Measurements from ENCODE around the gene GRIN3B. TPM values are rescaled to one million over a fixed set of nuclear protein-coding genes. Genes with fewer than 3 reads are reported as not detected.
A peak's percentile ranks its signal among the peaks of the same experiment; 100 is the strongest.

GRIN3B gene
- total RNA-seq, 6 donors from 2014 or later = 0.06 to 18.9 (median 5.6) TPM

DNA sequence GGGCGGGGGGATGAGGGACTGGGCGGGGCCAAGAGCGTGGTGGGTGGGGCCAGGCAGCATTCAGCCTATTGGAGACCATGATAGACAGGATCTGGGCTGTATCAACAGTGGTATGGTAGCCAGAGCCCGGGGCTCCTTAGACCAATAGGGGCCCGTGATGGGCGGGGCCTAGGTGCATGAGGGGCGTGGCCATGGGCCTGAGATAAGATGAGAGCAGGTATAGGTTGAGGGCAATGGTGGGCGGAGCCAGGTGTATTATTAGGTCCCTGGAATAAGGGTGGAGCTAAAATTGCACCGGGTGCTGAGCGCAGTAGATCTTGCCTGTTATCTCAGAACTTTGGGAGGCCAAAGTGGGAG lies 45.0 kb downstream of the GRIN3B start:
- peaks cover 11 to 19% (median 18%) of the 10 kb centered on the region in 4 donors for H3K4me1 ChIP-seq
- ATAC-seq (ENCODE audit: low FRiP score in 2 of 2) (no peak), DNase-seq (peak in 1 of 2 donors; percentile 88)
- H3K9me3 ChIP-seq = no peaks in the 10 kb centered on the region
- WGBS, 2 donors = 90 to 92% methylated on average over 10 of the region's 10 CpGs
- no peak overlapping the region for H3K4me3 ChIP-seq
- TF ChIP-seq POLR2A (IDR thresholded peaks at IDR 0.05) (no peak), EP300 (IDR thresholded peaks at IDR 0.05) (no peak), POLR2AphosphoS5 (IDR thresholded peaks at IDR 0.05) (no peak)
- TF ChIP-seq, protein P1, sequence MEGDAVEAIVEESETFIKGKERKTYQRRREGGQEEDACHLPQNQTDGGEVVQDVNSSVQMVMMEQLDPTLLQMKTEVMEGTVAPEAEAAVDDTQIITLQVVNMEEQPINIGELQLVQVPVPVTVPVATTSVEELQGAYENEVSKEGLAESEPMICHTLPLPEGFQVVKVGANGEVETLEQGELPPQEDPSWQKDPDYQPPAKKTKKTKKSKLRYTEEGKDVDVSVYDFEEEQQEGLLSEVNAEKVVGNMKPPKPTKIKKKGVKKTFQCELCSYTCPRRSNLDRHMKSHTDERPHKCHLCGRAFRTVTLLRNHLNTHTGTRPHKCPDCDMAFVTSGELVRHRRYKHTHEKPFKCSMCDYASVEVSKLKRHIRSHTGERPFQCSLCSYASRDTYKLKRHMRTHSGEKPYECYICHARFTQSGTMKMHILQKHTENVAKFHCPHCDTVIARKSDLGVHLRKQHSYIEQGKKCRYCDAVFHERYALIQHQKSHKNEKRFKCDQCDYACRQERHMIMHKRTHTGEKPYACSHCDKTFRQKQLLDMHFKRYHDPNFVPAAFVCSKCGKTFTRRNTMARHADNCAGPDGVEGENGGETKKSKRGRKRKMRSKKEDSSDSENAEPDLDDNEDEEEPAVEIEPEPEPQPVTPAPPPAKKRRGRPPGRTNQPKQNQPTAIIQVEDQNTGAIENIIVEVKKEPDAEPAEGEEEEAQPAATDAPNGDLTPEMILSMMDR (IDR thresholded peaks at IDR 0.05) = no peak
- no peaks in the 10 kb centered on the region for H3K27me3 ChIP-seq
- H3K36me3 ChIP-seq = peaks cover 0 to 12% (median 5%) of the 10 kb centered on the region in 4 donors
- no peak overlapping the region for H3K27ac ChIP-seq

DNA sequence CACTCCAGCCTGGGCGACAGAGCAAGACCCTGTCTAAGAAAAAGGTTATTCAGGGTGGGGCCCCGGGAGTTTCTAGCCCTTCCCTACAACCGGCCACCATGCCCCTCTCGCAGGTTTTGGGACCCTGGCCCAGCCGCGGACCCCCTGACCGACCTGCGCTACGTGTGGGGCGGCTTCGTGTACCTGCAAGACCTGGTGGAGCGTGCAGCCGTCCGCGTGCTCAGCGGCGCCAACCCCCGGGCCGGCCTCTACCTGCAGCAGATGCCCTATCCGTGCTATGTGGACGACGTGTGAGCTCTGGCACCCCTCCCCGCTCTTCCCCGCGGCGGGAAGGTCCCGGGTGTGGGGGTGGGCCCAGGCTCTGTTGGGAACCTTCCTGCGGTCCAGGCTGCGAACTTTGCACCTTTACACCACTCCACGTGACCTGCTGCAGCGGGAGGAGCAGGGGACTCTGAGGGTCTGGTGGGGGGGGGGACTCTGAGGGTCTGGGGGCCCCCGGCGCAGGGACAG lies 46.0 kb downstream of the GRIN3B start:
- DNase-seq (peak in 1 of 2 donors; percentile 85), ATAC-seq (ENCODE audit: low FRiP score in 2 of 2) (no peak)
- peaks cover 0 to 12% (median 5%) of the 10 kb centered on the region in 4 donors for H3K36me3 ChIP-seq
- no peaks in the 10 kb centered on the region for H3K9me3 ChIP-seq
- H3K27ac ChIP-seq = no peak overlapping the region
- H3K4me3 ChIP-seq = no peak overlapping the region
- peaks cover 8 to 10% (median 9%) of the 10 kb centered on the region in 4 donors for H3K4me1 ChIP-seq
- H3K27me3 ChIP-seq = no peaks in the 10 kb centered on the region
- WGBS, 2 donors = 95 to 98% methylated on average over 30 of the region's 33 CpGs
- TF ChIP-seq POLR2A (IDR thresholded peaks at IDR 0.05) (no peak), POLR2AphosphoS5 (IDR thresholded peaks at IDR 0.05) (no peak), EP300 (IDR thresholded peaks at IDR 0.05) (no peak)
- TF ChIP-seq, protein P1 (IDR thresholded peaks at IDR 0.05) = no peak

DNA sequence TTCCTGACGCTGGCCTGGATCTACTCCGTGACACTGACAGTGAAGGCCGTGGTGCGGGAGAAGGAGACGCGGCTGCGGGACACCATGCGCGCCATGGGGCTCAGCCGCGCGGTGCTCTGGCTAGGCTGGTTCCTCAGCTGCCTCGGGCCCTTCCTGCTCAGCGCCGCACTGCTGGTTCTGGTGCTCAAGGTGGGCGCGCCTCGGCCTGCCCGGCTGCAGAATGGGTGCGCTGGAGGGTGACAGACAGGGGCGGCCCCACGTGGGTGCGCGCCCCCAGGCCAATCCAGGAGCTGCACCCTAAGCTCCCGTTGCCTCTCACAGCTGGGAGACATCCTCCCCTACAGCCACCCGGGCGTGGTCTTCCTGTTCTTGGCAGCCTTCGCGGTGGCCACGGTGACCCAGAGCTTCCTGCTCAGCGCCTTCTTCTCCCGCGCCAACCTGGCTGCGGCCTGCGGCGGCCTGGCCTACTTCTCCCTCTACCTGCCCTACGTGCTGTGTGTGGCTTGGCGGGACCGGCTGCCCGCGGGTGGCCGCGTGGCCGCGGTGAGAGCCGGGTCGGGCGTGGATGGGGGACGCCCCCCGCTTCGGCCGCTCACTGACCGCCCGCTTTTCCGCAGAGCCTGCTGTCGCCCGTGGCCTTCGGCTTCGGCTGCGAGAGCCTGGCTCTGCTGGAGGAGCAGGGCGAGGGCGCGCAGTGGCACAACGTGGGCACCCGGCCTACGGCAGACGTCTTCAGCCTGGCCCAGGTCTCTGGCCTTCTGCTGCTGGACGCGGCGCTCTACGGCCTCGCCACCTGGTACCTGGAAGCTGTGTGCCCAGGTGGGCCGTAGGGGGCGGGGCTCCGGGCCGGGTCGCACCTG lies 46.8 kb downstream of the GRIN3B start:
- WGBS, 2 donors = 91% methylated on average over 27 to 71 of the region's 77 CpGs
- Histone ChIP-seq H3K4me3 (no peak overlapping the region), H3K9me3 (no peaks in the 10 kb centered on the region), H3K27me3 (no peaks in the 10 kb centered on the region), H3K36me3 (peaks cover 0 to 12% (median 5%) of the 10 kb centered on the region in 4 donors), H3K27ac (no peak overlapping the region), H3K4me1 (peaks cover 0 to 6% (median under 1%) of the 10 kb centered on the region in 4 donors)
- TF ChIP-seq, protein P1 (IDR thresholded peaks at IDR 0.05) = no peak
- TF ChIP-seq EP300 (IDR thresholded peaks at IDR 0.05) (no peak), POLR2AphosphoS5 (IDR thresholded peaks at IDR 0.05) (no peak), POLR2A (IDR thresholded peaks at IDR 0.05) (no peak)
- ATAC-seq (ENCODE audit: low FRiP score in 2 of 2) (no peak), DNase-seq (peak in 1 of 2 donors; percentile 85)

DNA sequence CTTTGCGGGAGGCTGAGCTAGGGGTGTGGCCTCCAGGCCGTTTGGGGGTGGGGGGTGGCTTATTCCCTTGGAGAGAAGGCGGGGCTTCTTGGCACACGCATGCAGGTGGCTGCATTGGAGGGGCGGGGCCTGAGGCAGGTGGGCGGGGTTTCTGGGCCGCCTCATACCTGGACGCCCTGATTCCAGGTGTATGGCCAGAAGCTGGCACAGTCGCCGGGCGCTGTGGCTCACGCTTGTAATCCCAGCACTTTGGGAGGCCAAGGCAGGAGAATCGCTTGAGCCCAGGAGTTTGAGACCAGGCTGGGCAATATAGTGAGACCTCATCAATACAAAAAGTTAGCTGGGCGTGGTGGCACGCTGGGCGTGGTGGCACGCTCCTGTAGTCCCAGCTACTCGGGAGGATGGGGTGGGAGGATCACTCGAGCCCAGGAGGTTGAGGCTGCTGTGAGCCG lies 47.5 kb downstream of the GRIN3B start:
- ATAC-seq (ENCODE audit: low FRiP score in 2 of 2) (no peak), DNase-seq (peak in 1 of 2 donors; percentile 84)
- WGBS, 2 donors = 63 to 86% methylated on average over 7 to 20 of the region's 20 CpGs
- Histone ChIP-seq H3K9me3 (no peaks in the 10 kb centered on the region), H3K4me3 (no peak overlapping the region), H3K4me1 (peaks cover 0 to 3% (median 0%) of the 10 kb centered on the region in 4 donors), H3K27me3 (no peaks in the 10 kb centered on the region), H3K27ac (no peak overlapping the region), H3K36me3 (peaks cover 0 to 12% (median 5%) of the 10 kb centered on the region in 4 donors)
- TF ChIP-seq POLR2A (IDR thresholded peaks at IDR 0.05) (no peak), POLR2AphosphoS5 (IDR thresholded peaks at IDR 0.05) (no peak), EP300 (IDR thresholded peaks at IDR 0.05) (no peak)
- TF ChIP-seq, protein P1 (IDR thresholded peaks at IDR 0.05) = no peak
